Fibroblast of lung (primary cell): Measurements from ENCODE around the gene TBC1D22A.

Experiments
- EZH2 ChIP-seq: IDR thresholded peaks from 2 replicates; pipeline ENCODE4 v1.5.1; 2012; ENCODE audit warnings: low read length, control low read depth, mild to moderate bottlenecking; ENCODE audit errors: missing control alignments
- TF ChIP-seq, protein P1 (sequence below), 2 donors: IDR thresholded peaks in 1 of 2; conservative IDR thresholded peaks in 1 of 2; 1 replicate in 1 of 2; 2 replicates in 1 of 2; pipeline ENCODE4 v1.5.1; 2011 to 2012; ENCODE audit warnings: low read length in 2 of 2, control low read depth in 1 of 2, inconsistent platforms in 1 of 2, low read depth in 1 of 2, mild to moderate bottlenecking in 1 of 2

DNA sequence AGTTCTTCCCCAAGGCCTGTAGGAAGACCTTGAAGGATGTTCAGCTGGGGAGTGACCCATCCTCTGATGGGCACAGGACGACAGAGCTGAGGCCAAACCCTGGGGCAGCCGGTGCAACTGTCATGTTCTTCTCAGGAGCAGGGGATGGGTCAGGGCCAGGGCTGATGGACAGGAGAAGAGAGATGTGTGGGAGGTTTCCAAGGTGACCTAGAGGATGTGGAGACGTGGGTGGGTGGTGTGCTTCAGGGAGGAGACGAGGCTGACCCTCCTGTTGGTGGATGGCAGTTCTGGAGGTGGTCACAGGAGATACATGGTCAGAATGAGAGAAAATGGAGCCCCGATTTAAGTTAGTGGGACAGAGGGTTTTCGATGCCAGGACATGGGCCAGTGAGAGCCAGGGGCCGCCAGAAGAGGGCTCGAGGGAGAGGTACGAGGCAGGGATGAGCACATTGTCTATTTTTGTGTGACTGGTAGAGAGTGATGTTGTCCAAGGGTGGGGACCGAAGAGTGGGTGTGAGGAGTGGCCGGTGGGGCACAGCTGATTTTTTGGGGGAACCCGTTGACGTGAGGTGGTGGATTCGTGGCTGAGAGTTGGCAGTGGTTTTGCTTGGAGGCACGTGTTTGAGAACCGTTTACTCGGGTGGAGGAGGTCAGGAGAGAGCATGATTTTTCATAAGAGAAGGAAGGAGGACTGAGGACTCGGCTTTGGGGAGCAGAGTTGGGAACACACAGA is 14.6 kb downstream of the TBC1D22A start:
- TF ChIP-seq, protein P1, sequence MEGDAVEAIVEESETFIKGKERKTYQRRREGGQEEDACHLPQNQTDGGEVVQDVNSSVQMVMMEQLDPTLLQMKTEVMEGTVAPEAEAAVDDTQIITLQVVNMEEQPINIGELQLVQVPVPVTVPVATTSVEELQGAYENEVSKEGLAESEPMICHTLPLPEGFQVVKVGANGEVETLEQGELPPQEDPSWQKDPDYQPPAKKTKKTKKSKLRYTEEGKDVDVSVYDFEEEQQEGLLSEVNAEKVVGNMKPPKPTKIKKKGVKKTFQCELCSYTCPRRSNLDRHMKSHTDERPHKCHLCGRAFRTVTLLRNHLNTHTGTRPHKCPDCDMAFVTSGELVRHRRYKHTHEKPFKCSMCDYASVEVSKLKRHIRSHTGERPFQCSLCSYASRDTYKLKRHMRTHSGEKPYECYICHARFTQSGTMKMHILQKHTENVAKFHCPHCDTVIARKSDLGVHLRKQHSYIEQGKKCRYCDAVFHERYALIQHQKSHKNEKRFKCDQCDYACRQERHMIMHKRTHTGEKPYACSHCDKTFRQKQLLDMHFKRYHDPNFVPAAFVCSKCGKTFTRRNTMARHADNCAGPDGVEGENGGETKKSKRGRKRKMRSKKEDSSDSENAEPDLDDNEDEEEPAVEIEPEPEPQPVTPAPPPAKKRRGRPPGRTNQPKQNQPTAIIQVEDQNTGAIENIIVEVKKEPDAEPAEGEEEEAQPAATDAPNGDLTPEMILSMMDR (conservative IDR thresholded peaks at IDR 0.05 in 1 of 2, IDR thresholded peaks at IDR 0.05 in 1 of 2; ENCODE audit: low read depth in 1 of 2, low read length in 2 of 2): no peak
- TF ChIP-seq EZH2: no peak
